Measurements from ENCODE around the gene HLCS. TPM values are rescaled to one million over a fixed set of nuclear protein-coding genes. Genes with fewer than 3 reads are reported as not detected.
A peak's percentile ranks its signal among the peaks of the same experiment; 100 is the strongest.

HLCS gene
- polyA plus RNA-seq, 1 experiment: 16.9 TPM

- POLR2A ChIA-PET: interaction anchor here (0.6 kb wide), 1 partner anchor 122 kb away, joined by 3 read pairs; no protein-coding TSS in a partner anchor
- peaks cover 3% of the 10 kb centered on the region; the same call in 1 of the 2 replicates for H3K36me3 ChIP-seq (ENCODE audit: control insufficient read depth, insufficient read depth, low read length)
- no peak for TF ChIP-seq CTCF (IDR thresholded peaks at IDR 0.05; ENCODE audit: insufficient read depth, low read depth, low read length)
- DNase-seq (ENCODE audit: low read depth): no peak
- CTCF ChIA-PET: no interaction called here
- H3K4me3 ChIP-seq (ENCODE audit: low read depth, low read length): no peak overlapping the region
- peaks cover 7% of the 10 kb centered on the region for H3K27me3 ChIP-seq (ENCODE audit: control insufficient read depth, insufficient read depth, low read length)
Observed at GRCh38 chr21:36750576-36750959, 215.9 kb downstream of the HLCS start.

- TF ChIP-seq CTCF (IDR thresholded peaks at IDR 0.05; ENCODE audit: insufficient read depth, low read depth, low read length): no peak
- ChIA-PET CTCF (no interaction called here), POLR2A (no interaction called here)
- no peak overlapping the region for H3K4me3 ChIP-seq (ENCODE audit: low read depth, low read length)
- H3K27me3 ChIP-seq (ENCODE audit: control insufficient read depth, insufficient read depth, low read length): peaks cover 7% of the 10 kb centered on the region
- peaks cover 3% of the 10 kb centered on the region; the same call in 1 of the 2 replicates for H3K36me3 ChIP-seq (ENCODE audit: control insufficient read depth, insufficient read depth, low read length)
- no peak for DNase-seq (ENCODE audit: low read depth)
Observed at GRCh38 chr21:36749935-36750575, 216.4 kb downstream of the HLCS start.

- CTCF ChIA-PET: interaction anchor here (0.6 to 2.4 kb wide), 16 partner anchors 9 to 249 kb away, joined by 3 to 14 read pairs (median 4); no protein-coding TSS in a partner anchor
- TF ChIP-seq CTCF (IDR thresholded peaks at IDR 0.05; ENCODE audit: insufficient read depth, low read depth, low read length): 0 out of 2 replicates have a peak, but pooled peaks have one; percentile 13
- H3K36me3 ChIP-seq (ENCODE audit: control insufficient read depth, insufficient read depth, low read length): peaks cover 3% of the 10 kb centered on the region; the same call in 1 of the 2 replicates
- no peak for DNase-seq (ENCODE audit: low read depth)
- peaks cover 9% of the 10 kb centered on the region for H3K27me3 ChIP-seq (ENCODE audit: control insufficient read depth, insufficient read depth, low read length)
- POLR2A ChIA-PET: no interaction called here
- H3K4me3 ChIP-seq (ENCODE audit: low read depth, low read length): peak overlapping the region; percentile 34
Observed at GRCh38 chr21:36747815-36748383, 218.6 kb downstream of the HLCS start.

- no peak for TF ChIP-seq CTCF (IDR thresholded peaks at IDR 0.05; ENCODE audit: insufficient read depth, low read depth, low read length)
- ChIA-PET POLR2A (no interaction called here), CTCF (interaction anchor here (0.6 to 2.4 kb wide), 17 partner anchors 10 to 250 kb away, joined by 3 to 14 read pairs (median 3); no protein-coding TSS in a partner anchor)
- peaks cover 3% of the 10 kb centered on the region; the same call in 1 of the 2 replicates for H3K36me3 ChIP-seq (ENCODE audit: control insufficient read depth, insufficient read depth, low read length)
- H3K4me3 ChIP-seq (ENCODE audit: low read depth, low read length): peak overlapping the region; percentile 34
- DNase-seq (ENCODE audit: low read depth): no peak
- H3K27me3 ChIP-seq (ENCODE audit: control insufficient read depth, insufficient read depth, low read length): peaks cover 9% of the 10 kb centered on the region
Observed at GRCh38 chr21:36747041-36747814, 219.2 kb downstream of the HLCS start.

GRCh38 chr21:36745459-36745858 lies 221.0 kb downstream of the HLCS start:
- Histone ChIP-seq H3K27me3 (ENCODE audit: control insufficient read depth, insufficient read depth, low read length) (peaks cover 9% of the 10 kb centered on the region), H3K36me3 (ENCODE audit: control insufficient read depth, insufficient read depth, low read length) (no peaks in the 10 kb centered on the region), H3K4me3 (ENCODE audit: low read depth, low read length) (no peak overlapping the region)
- no peak for TF ChIP-seq CTCF (IDR thresholded peaks at IDR 0.05; ENCODE audit: insufficient read depth, low read depth, low read length)
- DNase-seq (ENCODE audit: low read depth): no peak
- POLR2A ChIA-PET: no interaction called here
- CTCF ChIA-PET: interaction anchor here (0.8 to 1.1 kb wide), 2 partner anchors 10 to 168 kb away, joined by 3 to 4 read pairs; no protein-coding TSS in a partner anchor

Measured in BJ (cell line).